Keratinocyte (primary cell): Measurements from ENCODE around the gene RABL3. TPM values are rescaled to one million over a fixed set of nuclear protein-coding genes. Genes with fewer than 3 reads are reported as not detected.
"Not testable (repeated sequence)": the region's sequence is repeated elsewhere in the genome, so short reads cannot be mapped to it uniquely, and the experiment has no call there.

Experiments
- DNase-seq: peaks from one replicate; pipeline ENCODE4 v3.0.0-alpha.2; 2011; ENCODE audit warnings: low read depth, missing footprints, low spot score
- FAIRE-seq: peaks from 2 replicates; lab custom pipeline; 2011; peaks lifted over from hg19 to GRCh38; lab: Jason Lieb, UNC
- H2AFZ ChIP-seq: 2 replicates; pipeline ENCODE4 v1.6.0; 2012; ENCODE audit warnings: low read length, control low read depth, inconsistent platforms; ENCODE audit not compliant: control insufficient read depth
- H3K27ac ChIP-seq: 2 replicates; pipeline ENCODE4 v1.5.1; 2011; ENCODE audit warnings: low read length; ENCODE audit not compliant: control insufficient read depth, insufficient read depth
- H3K27me3 ChIP-seq: 3 replicates; pipeline ENCODE4 v1.6.0; 2011; ENCODE audit warnings: low read length; ENCODE audit not compliant: control insufficient read depth, insufficient read depth; ENCODE audit errors: extremely low read depth
- H3K36me3 ChIP-seq, 2 experiments: 2 replicates in 1 of 2; 3 replicates in 1 of 2; pipeline ENCODE4 v1.5.1; 2011; ENCODE audit warnings: low read length in 2 of 2, mild to moderate bottlenecking in 1 of 2; ENCODE audit not compliant: control insufficient read depth in 2 of 2, insufficient read depth in 2 of 2; ENCODE audit errors: extremely low read depth in 1 of 2
- H3K4me1 ChIP-seq: 3 replicates; pipeline ENCODE4 v1.5.1; 2011; ENCODE audit warnings: low read length; ENCODE audit not compliant: control insufficient read depth, insufficient read depth; ENCODE audit errors: extremely low read depth
- H3K4me2 ChIP-seq: 3 replicates; pipeline ENCODE4 v1.6.0; 2011; ENCODE audit warnings: low read depth, low read length; ENCODE audit not compliant: control insufficient read depth, insufficient read depth; ENCODE audit errors: extremely low read depth
- H3K4me3 ChIP-seq, 3 experiments: fragments of 200-600 bp in 1 of 3; sonication (generic) in 1 of 3; 2 replicates in 2 of 3; 3 replicates in 1 of 3; pipeline ENCODE4 v1.5.1; 2011 to 2016; ENCODE audit warnings: low read length in 3 of 3, mild to moderate bottlenecking in 3 of 3, control low read depth in 2 of 3, inconsistent platforms in 1 of 3, low read depth in 1 of 3, mixed read lengths in 1 of 3, mixed run types in 1 of 3, moderate library complexity in 1 of 3; ENCODE audit not compliant: control insufficient read depth in 2 of 3, insufficient read depth in 2 of 3; ENCODE audit errors: extremely low read depth in 1 of 3
- H3K79me2 ChIP-seq: 2 replicates; pipeline ENCODE4 v1.6.0; 2012; ENCODE audit warnings: low read length; ENCODE audit not compliant: control insufficient read depth, insufficient read depth
- H3K9ac ChIP-seq: 3 replicates; pipeline ENCODE4 v1.6.0; 2011; ENCODE audit warnings: low read length; ENCODE audit not compliant: control insufficient read depth, insufficient read depth; ENCODE audit errors: extremely low read depth
- H3K9me1 ChIP-seq: 3 replicates; pipeline ENCODE4 v1.6.0; 2011; ENCODE audit warnings: low read length; ENCODE audit not compliant: control insufficient read depth, insufficient read depth; ENCODE audit errors: extremely low read depth
- H3K9me3 ChIP-seq: 2 replicates; pipeline ENCODE4 v1.5.1; 2012; ENCODE audit warnings: low read depth, low read length; ENCODE audit not compliant: control insufficient read depth
- H4K20me1 ChIP-seq: 3 replicates; pipeline ENCODE4 v1.6.0; 2011; ENCODE audit warnings: low read length; ENCODE audit not compliant: control insufficient read depth, insufficient read depth; ENCODE audit errors: extremely low read depth
- EZH2 ChIP-seq: IDR thresholded peaks from one replicate; pipeline ENCODE4 v1.6.1; 2012; ENCODE audit warnings: inconsistent platforms, mild to moderate bottlenecking, low read length, moderate library complexity
- dilution Hi-C: fragments of 300-500 bp; cut with MboI; formaldehyde crosslinking; loops from one replicate; pipeline ENCODE4 v1.7.0; 2020; ENCODE audit warnings: low sequenced_read_pairs; ENCODE audit not compliant: extremely low pct_ligation_motif_present
- polyA plus RNA-seq, 5 experiments: library from polyadenylated mRNA; depleted of rRNA in 3 of 5; stranded (reverse) in 3 of 5; stranded (forward) in 1 of 5; unstranded in 1 of 5; fragments of >200 nt; gene quantifications; 1 replicate in 1 of 5; 2 replicates in 3 of 5; 3 replicates in 1 of 5; pipeline versions ENCODE4 v1.2.1 to v1.2.3, GENCODE V29; 2011 to 2012; ENCODE audit warnings: missing spikeins in 2 of 5, low read depth in 1 of 5, low replicate concordance in 1 of 5
- TF ChIP-seq, protein P1 (sequence below), 3 experiments: IDR thresholded peaks in 1 of 3; conservative IDR thresholded peaks in 1 of 3; optimal IDR thresholded peaks in 1 of 3; 2 replicates in 2 of 3; 3 replicates in 1 of 3; pipeline versions ENCODE3 to v1.5.1; 2011; ENCODE audit warnings: low read length in 3 of 3, mild to moderate bottlenecking in 3 of 3, moderate library complexity in 2 of 3, control low read depth in 1 of 3, inconsistent platforms in 1 of 3; ENCODE audit not compliant: insufficient read depth in 2 of 3; ENCODE audit errors: extremely low read depth in 1 of 3

Gene RABL3
- polyA plus RNA-seq, 1 donor (not counting 4 experiments of a cell fraction or from before 2014, with no cell fraction given): 13.4 TPM

DNA sequence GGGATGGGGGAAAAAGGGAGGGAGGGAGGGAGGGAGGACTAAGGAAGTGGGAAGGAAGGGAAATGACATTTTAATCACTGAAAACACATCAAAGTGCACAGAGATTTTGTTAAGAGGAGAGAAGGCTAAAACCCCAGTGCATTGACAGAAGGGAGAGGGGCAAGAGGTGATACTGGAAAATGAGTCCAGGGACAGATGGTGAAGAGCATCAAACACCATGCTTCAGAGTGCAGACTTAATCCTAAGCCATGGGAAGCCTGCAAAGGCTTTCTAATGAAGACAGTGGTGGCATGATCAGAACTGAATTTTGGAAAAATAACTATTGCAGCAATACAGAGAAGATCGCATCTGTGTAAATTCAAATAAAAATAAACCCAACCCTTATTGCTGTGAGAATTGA, 102.1 kb downstream of the RABL3 start:
- no peak for DNase-seq
- dilution Hi-C loops: no loop called here
- H3K9me3 ChIP-seq: no peaks in the 10 kb centered on the region
- no peaks in the 10 kb centered on the region for H3K36me3 ChIP-seq
- H3K79me2 ChIP-seq: no peaks in the 10 kb centered on the region
- no peak overlapping the region for H3K27ac ChIP-seq
- H3K27me3 ChIP-seq: no peaks in the 10 kb centered on the region
- no peak for FAIRE-seq
- H4K20me1 ChIP-seq: no peaks in the 10 kb centered on the region
- no peaks in the 10 kb centered on the region for H3K9me1 ChIP-seq
- TF ChIP-seq, protein P1, sequence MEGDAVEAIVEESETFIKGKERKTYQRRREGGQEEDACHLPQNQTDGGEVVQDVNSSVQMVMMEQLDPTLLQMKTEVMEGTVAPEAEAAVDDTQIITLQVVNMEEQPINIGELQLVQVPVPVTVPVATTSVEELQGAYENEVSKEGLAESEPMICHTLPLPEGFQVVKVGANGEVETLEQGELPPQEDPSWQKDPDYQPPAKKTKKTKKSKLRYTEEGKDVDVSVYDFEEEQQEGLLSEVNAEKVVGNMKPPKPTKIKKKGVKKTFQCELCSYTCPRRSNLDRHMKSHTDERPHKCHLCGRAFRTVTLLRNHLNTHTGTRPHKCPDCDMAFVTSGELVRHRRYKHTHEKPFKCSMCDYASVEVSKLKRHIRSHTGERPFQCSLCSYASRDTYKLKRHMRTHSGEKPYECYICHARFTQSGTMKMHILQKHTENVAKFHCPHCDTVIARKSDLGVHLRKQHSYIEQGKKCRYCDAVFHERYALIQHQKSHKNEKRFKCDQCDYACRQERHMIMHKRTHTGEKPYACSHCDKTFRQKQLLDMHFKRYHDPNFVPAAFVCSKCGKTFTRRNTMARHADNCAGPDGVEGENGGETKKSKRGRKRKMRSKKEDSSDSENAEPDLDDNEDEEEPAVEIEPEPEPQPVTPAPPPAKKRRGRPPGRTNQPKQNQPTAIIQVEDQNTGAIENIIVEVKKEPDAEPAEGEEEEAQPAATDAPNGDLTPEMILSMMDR (optimal IDR thresholded peaks at IDR 0.05 in 1 of 3, IDR thresholded peaks at IDR 0.05 in 1 of 3, conservative IDR thresholded peaks at IDR 0.05 in 1 of 3; ENCODE audit: extremely low read depth in 1 of 3, insufficient read depth in 2 of 3, low read length in 3 of 3): no peak
- no peak for TF ChIP-seq EZH2
- no peaks in the 10 kb centered on the region for H3K4me1 ChIP-seq
- H3K9ac ChIP-seq: no peak overlapping the region
- no peak overlapping the region for H3K4me2 ChIP-seq
- H3K4me3 ChIP-seq: no peak overlapping the region
- no peak overlapping the region for H2AFZ ChIP-seq

DNA sequence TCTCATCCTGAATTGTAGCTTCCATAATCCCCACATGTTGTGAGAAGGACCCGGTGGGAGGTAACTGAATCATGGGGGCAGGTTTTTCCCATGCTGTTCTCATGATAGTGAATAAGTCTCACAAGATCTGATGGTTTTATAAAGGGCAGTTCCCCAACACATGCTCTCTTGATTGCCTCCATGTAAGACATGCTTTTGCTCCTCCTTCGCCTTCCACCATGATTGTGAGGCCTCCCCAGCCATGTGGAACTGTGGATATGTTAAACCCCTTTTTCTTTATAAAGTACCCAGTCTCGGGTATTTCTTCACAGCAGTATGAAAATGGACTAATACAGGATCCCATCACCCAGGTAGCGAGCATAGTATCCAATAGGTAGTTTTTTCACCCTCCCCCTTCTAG, 103.5 kb downstream of the RABL3 start:
- H4K20me1 ChIP-seq, FAIRE-seq, dilution Hi-C loops, H3K27me3 ChIP-seq, H3K9me3 ChIP-seq, H3K9me1 ChIP-seq, H3K4me1 ChIP-seq, H3K36me3 ChIP-seq, H3K4me2 ChIP-seq, H3K9ac ChIP-seq, H3K27ac ChIP-seq, DNase-seq, H3K79me2 ChIP-seq, H3K4me3 ChIP-seq, H2AFZ ChIP-seq: not testable (repeated sequence)

DNA sequence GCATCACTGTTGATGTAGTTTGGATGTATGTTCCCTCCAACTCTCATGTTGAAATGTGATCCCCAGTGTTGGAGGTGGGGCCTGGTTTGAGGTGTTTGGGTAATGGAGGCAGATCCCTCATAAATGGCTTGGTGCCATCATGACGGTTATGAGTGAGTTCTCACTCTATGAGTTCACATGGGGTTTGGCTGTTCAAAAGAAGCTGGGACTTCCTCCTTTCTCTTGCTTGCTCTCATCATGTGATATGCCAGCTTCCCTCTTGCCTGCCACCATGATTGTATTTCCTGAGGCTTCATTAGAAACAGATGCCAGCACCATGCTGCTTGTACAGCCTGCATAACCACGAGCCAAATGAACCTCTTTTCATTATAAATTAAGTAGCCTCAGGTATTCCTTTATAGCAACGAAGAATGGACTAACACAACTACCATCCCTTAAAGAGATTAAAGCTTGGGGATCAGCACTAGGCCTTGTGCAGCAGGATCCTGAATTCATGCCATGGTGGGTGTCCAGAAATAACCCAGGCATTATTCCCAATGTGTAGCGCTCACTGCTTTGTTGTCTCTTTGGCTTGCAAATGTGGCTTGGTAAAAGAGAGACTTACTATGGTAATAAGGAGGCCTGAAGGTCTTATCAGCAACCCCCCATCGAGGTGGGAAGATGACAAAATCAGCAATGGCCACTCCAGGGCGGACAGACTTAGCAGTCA, 104.3 kb downstream of the RABL3 start:
- no peak for FAIRE-seq
- H3K4me3 ChIP-seq: no peak overlapping the region
- H3K4me2 ChIP-seq: no peak overlapping the region
- H2AFZ ChIP-seq: no peak overlapping the region
- H3K27me3 ChIP-seq: no peaks in the 10 kb centered on the region
- no peak for DNase-seq
- no peak for TF ChIP-seq EZH2
- TF ChIP-seq, protein P1 (optimal IDR thresholded peaks at IDR 0.05 in 1 of 3, IDR thresholded peaks at IDR 0.05 in 1 of 3, conservative IDR thresholded peaks at IDR 0.05 in 1 of 3; ENCODE audit: extremely low read depth in 1 of 3, insufficient read depth in 2 of 3, low read length in 3 of 3): no peak
- H3K27ac ChIP-seq: no peak overlapping the region
- no peaks in the 10 kb centered on the region for H4K20me1 ChIP-seq
- no peaks in the 10 kb centered on the region for H3K9me1 ChIP-seq
- H3K9ac ChIP-seq: no peak overlapping the region
- no peaks in the 10 kb centered on the region for H3K9me3 ChIP-seq
- no peaks in the 10 kb centered on the region for H3K79me2 ChIP-seq
- H3K4me1 ChIP-seq: no peaks in the 10 kb centered on the region
- H3K36me3 ChIP-seq: no peaks in the 10 kb centered on the region
- dilution Hi-C loops: no loop called here
